K562 (cell line): ENCODE measurements around the gene KLK14. TPM values are rescaled to one million over a fixed set of nuclear protein-coding genes. Genes with fewer than 3 reads are reported as not detected.
A peak's percentile ranks its signal among the peaks of the same experiment; 100 is the strongest.

Source experiments
- ATF2 ChIP-seq: sonication (generic); formaldehyde crosslinking; IDR thresholded peaks from 2 replicates; pipeline ENCODE4 v1.8.1; 2022; ENCODE audit warnings: missing genetic modification reagents
- ATF7 ChIP-seq: fragments of 450-650 bp; IDR thresholded peaks from 2 replicates; pipeline ENCODE4 v1.7.1; 2014; ENCODE audit warnings: mild to moderate bottlenecking, moderate library complexity
- EP300 ChIP-seq: IDR thresholded peaks from 2 replicates; pipeline ENCODE4 v1.6.1; 2012; ENCODE audit warnings: low read length, improper control_type of control experiment
- FOS ChIP-seq: IDR thresholded peaks from 3 replicates; pipeline ENCODE4 v1.6.1; 2011; ENCODE audit not compliant: insufficient read length; ENCODE audit errors: extremely low read depth
- FOXJ2 ChIP-seq: fragments of 200-800 bp; sonication (Bioruptor generic); IDR thresholded peaks from 2 replicates; pipeline ENCODE4 v1.6.1; 2016; ENCODE audit warnings: missing genetic modification characterization, missing compliant biosample characterization
- FOXP1 ChIP-seq: sonication (generic); formaldehyde crosslinking; IDR thresholded peaks from 2 replicates; pipeline ENCODE4 v1.8.0; 2022; ENCODE audit warnings: mild to moderate bottlenecking, missing genetic modification reagents
- GTF2A2 ChIP-seq: IDR thresholded peaks from 2 replicates; pipeline ENCODE4 v1.6.1; 2016; ENCODE audit warnings: mild to moderate bottlenecking, missing genetic modification characterization, missing compliant biosample characterization
- HCFC1 ChIP-seq: IDR thresholded peaks from 2 replicates; pipeline ENCODE4 v1.6.1; 2012; ENCODE audit warnings: low read depth, low read length, improper control_type of control experiment
- HLTF ChIP-seq: fragments of 450-650 bp; IDR thresholded peaks from 2 replicates; pipeline ENCODE4 v1.6.1; 2016
- JUNB ChIP-seq: fragments of 450-650 bp; formaldehyde crosslinking; conservative IDR thresholded peaks from 2 replicates; pipeline ENCODE4 v1.4.0; 2020; ENCODE audit warnings: mild to moderate bottlenecking
- JUND ChIP-seq, 2 experiments: IDR thresholded peaks; 2 replicates in 1 of 2; 3 replicates in 1 of 2; pipeline ENCODE4 v1.6.1; 2011; ENCODE audit warnings: borderline replicate concordance in 2 of 2, low read depth in 2 of 2, low read length in 2 of 2, improper control_type of control experiment in 1 of 2, missing biosample characterization in 1 of 2, missing genetic modification characterization in 1 of 2, missing genetic modification reagents in 1 of 2
- LEF1 ChIP-seq: fragments of 450-650 bp; IDR thresholded peaks from 2 replicates; pipeline ENCODE4 v1.6.1; 2016; ENCODE audit warnings: mild to moderate bottlenecking
- MCM3 ChIP-seq: fragments of 450-650 bp; IDR thresholded peaks from 2 replicates; pipeline ENCODE4 v1.6.1; 2016
- MYBL2 ChIP-seq, 2 experiments: fragments of 450-650 bp in 1 of 2; sonication (generic) in 1 of 2; formaldehyde crosslinking in 1 of 2; IDR thresholded peaks; 2 replicates each; pipeline versions ENCODE4 v1.6.1 to v1.8.1; 2017 to 2022; ENCODE audit warnings: borderline replicate concordance in 1 of 2, inconsistent platforms in 1 of 2, low read depth in 1 of 2, mild to moderate bottlenecking in 1 of 2, missing genetic modification reagents in 1 of 2, moderate library complexity in 1 of 2
- PTRF ChIP-seq: fragments of 450-650 bp; IDR thresholded peaks from 2 replicates; pipeline ENCODE4 v1.6.1; 2016; ENCODE audit warnings: mild to moderate bottlenecking, missing genetic modification characterization, missing compliant biosample characterization
- SMAD4 ChIP-seq: fragments of 250-450 bp; sonication (Bioruptor Pico); conservative IDR thresholded peaks from 2 replicates; pipeline ENCODE4 v1.8.0; 2021; ENCODE audit warnings: inconsistent platforms, mild to moderate bottlenecking, moderate library complexity
- SNIP1 ChIP-seq: fragments of 450-650 bp; IDR thresholded peaks from 2 replicates; pipeline ENCODE4 v1.7.1; 2017; ENCODE audit warnings: low read depth, mild to moderate bottlenecking
- VEZF1 ChIP-seq: fragments of 200-800 bp; sonication (Bioruptor generic); IDR thresholded peaks from 2 replicates; pipeline ENCODE4 v1.6.1; 2017; ENCODE audit warnings: missing genetic modification characterization, missing compliant biosample characterization
- ZFX ChIP-seq: sonication (generic); formaldehyde crosslinking; IDR thresholded peaks from 2 replicates; pipeline ENCODE4 v1.8.0; 2022; ENCODE audit warnings: mild to moderate bottlenecking, missing genetic modification reagents, moderate library complexity
- ZNF124 ChIP-seq: sonication (generic); formaldehyde crosslinking; IDR thresholded peaks from 2 replicates; pipeline ENCODE4 v1.8.1; 2022; ENCODE audit warnings: missing genetic modification reagents
- ZNF592 ChIP-seq: fragments of 450-650 bp; IDR thresholded peaks from 2 replicates; pipeline ENCODE4 v1.6.1; 2017; ENCODE audit warnings: antibody characterized with exemption, mild to moderate bottlenecking
- polyA plus RNA-seq, 8 experiments: library from polyadenylated mRNA; depleted of rRNA in 4 of 8; stranded (reverse) in 5 of 8; unstranded in 3 of 8; fragments of >200 nt; fragmentation: Nextera tagmentation in 2 of 8; fragmentation: Illumina TruSeq in 1 of 8; extraction: Ambion mirVana in 2 of 8; extraction: Trizol in 1 of 8; gene quantifications; 2 replicates each; pipeline versions ENCODE4 v1.2.1 to v1.2.3, GENCODE V29; 2011 to 2014; ENCODE audit warnings: inconsistent platforms in 1 of 8, missing spikeins in 1 of 8
- total RNA-seq, 7 experiments: library from RNA; depleted of rRNA in 6 of 7; stranded (reverse); fragments of >200 nt in 6 of 7; fragmentation: Illumina TruSeq in 2 of 7; extraction: Trizol in 2 of 7; gene quantifications; 2 replicates each; pipeline versions ENCODE4 v1.2.1 to v1.2.3, GENCODE V29; 2011 to 2021; ENCODE audit warnings: low replicate concordance in 1 of 7
- TF ChIP-seq, protein P1 (sequence below): fragments of 450-650 bp; IDR thresholded peaks from 2 replicates; pipeline ENCODE4 v1.6.1; 2016

KLK14 gene
- total and polyA plus RNA-seq, 9 of the 15 experiments (the other 6 are each of a cell fraction or from before 2014, with no cell fraction given): not detected

- no peak for TF ChIP-seq ZNF592
- TF ChIP-seq PTRF: no peak
- no peak for TF ChIP-seq HLTF
- TF ChIP-seq JUND (IDR thresholded peaks at IDR 0.05; ENCODE audit: borderline replicate concordance, low read depth, low read length): peak; percentile 89
- peak; percentile 66; the same call in 1 of the 3 replicates for TF ChIP-seq JUND (tag; IDR thresholded peaks at IDR 0.05; ENCODE audit: borderline replicate concordance, low read depth, low read length)
- peak; percentile 60; the same call in 1 of the 2 replicates for TF ChIP-seq ATF7
- TF ChIP-seq MYBL2 (IDR thresholded peaks at IDR 0.05; ENCODE audit: low read depth): no peak
- TF ChIP-seq MYBL2 (CRISPR knock-in tag; IDR thresholded peaks at IDR 0.05; ENCODE audit: borderline replicate concordance): no peak
- TF ChIP-seq MCM3: no peak
- no peak for TF ChIP-seq FOXJ2 (tag)
- TF ChIP-seq FOXP1: no peak
- TF ChIP-seq, protein P1, sequence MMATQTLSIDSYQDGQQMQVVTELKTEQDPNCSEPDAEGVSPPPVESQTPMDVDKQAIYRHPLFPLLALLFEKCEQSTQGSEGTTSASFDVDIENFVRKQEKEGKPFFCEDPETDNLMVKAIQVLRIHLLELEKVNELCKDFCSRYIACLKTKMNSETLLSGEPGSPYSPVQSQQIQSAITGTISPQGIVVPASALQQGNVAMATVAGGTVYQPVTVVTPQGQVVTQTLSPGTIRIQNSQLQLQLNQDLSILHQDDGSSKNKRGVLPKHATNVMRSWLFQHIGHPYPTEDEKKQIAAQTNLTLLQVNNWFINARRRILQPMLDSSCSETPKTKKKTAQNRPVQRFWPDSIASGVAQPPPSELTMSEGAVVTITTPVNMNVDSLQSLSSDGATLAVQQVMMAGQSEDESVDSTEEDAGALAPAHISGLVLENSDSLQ: peak; percentile 46; the same call in 1 of the 2 replicates
- no peak for TF ChIP-seq HCFC1
- no peak for TF ChIP-seq ZFX (CRISPR knock-in tag)
- 0 out of 2 replicates have a peak, but pooled peaks have one; percentile 25 for TF ChIP-seq SMAD4 (CRISPR knock-in tag)
- TF ChIP-seq SNIP1: no peak
- peak; percentile 8 for TF ChIP-seq FOS
- no peak for TF ChIP-seq GTF2A2 (tag)
- peak; percentile 86 for TF ChIP-seq VEZF1 (CRISPR knock-in tag)
- no peak for TF ChIP-seq ATF2 (CRISPR knock-in tag)
- TF ChIP-seq ZNF124 (CRISPR knock-in tag): no peak
- TF ChIP-seq JUNB (CRISPR knock-in tag): no peak
- peak; percentile 73; the same call in 1 of the 2 replicates for TF ChIP-seq EP300
- peak; percentile 72; the same call in 1 of the 2 replicates for TF ChIP-seq LEF1
These were observed 45.1 kb upstream of the KLK14 start (continued) for GRCh38 chr19:51127755-51128154.
